ENCODE results near the gene ZNF784.

ZNF784 gene

DNA sequence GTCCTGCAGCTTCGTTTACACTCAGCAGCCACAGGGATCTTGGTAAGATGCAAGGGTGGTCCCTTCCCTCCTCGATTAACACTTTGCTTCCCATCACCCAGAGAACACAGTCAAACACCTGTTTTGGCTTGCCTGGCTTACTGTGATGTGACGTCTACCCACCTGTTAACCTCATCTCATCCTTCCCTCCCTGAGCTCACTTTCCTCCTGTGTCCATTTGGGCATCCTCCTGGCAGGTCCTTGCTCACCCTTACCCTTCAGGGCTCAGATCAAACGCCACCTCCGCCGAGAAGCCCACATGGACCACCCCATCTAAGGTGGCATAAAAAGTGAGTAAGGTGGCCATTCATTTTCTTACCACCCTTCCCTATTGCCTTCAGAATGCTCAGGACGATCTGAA lies 34.3 kb downstream of the ZNF784 start:
- ChIA-PET CTCF (interaction anchor here (0.7 kb wide), 1 partner anchor 10 kb away, joined by 3 read pairs; no protein-coding TSS in a partner anchor), POLR2A (interaction anchor here (6.9 kb wide), 1 partner anchor 8 kb away, joined by 71 read pairs; the partner anchor contains the start of genes FIZ1 and ZNF524)
- Histone ChIP-seq H3K9me3 (ENCODE audit: control insufficient read depth, insufficient read depth, low read depth, low read length) (no peaks in the 10 kb centered on the region), H3K4me3 (ENCODE audit: low read depth, low read length) (no peak overlapping the region), H3K4me1 (ENCODE audit: control insufficient read depth, insufficient read depth, low read length) (peaks cover 11% of the 10 kb centered on the region), H3K27ac (ENCODE audit: extremely low read depth, low read depth, low read length) (no peak overlapping the region), H3K36me3 (ENCODE audit: control insufficient read depth in 2 of 2, insufficient read depth in 1 of 2, low read length in 2 of 2) (peaks cover 3 to 14% of the 10 kb centered on the region in 2 experiments)
- TF ChIP-seq ZNF510 (tag by site-specific recombination; IDR thresholded peaks at IDR 0.05; ENCODE audit: insufficient replicate concordance) (no peak), OSR2 (tag by site-specific recombination; IDR thresholded peaks at IDR 0.05) (no peak), ZNF76 (tag by site-specific recombination; IDR thresholded peaks at IDR 0.05; ENCODE audit: borderline replicate concordance, low read depth) (no peak), ZNF785 (tag by site-specific recombination; IDR thresholded peaks at IDR 0.05) (no peak), ZBTB17 (tag by site-specific recombination; IDR thresholded peaks at IDR 0.05) (no peak), ZNF140 (tag by site-specific recombination; IDR thresholded peaks at IDR 0.05) (no peak), ZNF571 (tag by site-specific recombination; IDR thresholded peaks at IDR 0.05) (no peak), ZNF292 (tag by site-specific recombination; IDR thresholded peaks at IDR 0.05; ENCODE audit: borderline replicate concordance, low read depth) (no peak), ZNF146 (tag by site-specific recombination; IDR thresholded peaks at IDR 0.05) (no peak), HOXC10 (CRISPR knock-in tag; IDR thresholded peaks at IDR 0.05) (no peak), SCRT1 (tag by site-specific recombination; IDR thresholded peaks at IDR 0.05; ENCODE audit: borderline replicate concordance) (peak; percentile 87), SP2 (tag by site-specific recombination; IDR thresholded peaks at IDR 0.05) (no peak), KLF16 (tag by site-specific recombination; IDR thresholded peaks at IDR 0.05) (no peak), ZNF548 (tag by site-specific recombination; IDR thresholded peaks at IDR 0.05) (no peak), ZNF433 (tag by site-specific recombination; IDR thresholded peaks at IDR 0.05; ENCODE audit: low read depth) (no peak), SCRT2 (tag by site-specific recombination; IDR thresholded peaks at IDR 0.05) (peak; percentile 88)
- TF ChIP-seq, protein P1, sequence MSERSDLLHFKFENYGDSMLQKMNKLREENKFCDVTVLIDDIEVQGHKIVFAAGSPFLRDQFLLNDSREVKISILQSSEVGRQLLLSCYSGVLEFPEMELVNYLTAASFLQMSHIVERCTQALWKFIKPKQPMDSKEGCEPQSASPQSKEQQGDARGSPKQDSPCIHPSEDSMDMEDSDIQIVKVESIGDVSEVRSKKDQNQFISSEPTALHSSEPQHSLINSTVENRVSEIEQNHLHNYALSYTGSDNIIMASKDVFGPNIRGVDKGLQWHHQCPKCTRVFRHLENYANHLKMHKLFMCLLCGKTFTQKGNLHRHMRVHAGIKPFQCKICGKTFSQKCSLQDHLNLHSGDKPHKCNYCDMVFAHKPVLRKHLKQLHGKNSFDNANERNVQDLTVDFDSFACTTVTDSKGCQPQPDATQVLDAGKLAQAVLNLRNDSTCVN (tag by site-specific recombination; optimal IDR thresholded peaks at IDR 0.05): no peak

DNA sequence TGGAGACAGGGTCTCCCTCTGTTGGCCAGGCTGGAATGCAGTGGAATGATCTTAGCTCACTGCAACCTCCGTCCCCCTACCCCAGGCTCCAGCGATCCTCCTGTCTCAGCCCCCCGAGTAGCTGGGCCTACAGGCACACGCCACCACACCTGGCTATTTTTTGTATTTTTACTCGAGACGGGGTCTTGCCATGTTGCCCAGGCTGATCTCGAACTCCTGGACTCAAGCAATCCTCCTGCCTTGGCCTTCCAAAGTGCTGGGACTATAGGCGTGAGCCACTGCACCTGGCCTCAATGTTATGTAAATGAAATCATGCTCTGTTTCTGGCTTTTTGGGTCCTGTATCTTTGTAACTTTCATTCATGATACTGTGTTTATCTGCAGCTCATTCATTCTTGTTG lies 35.6 kb downstream of the ZNF784 start:
- H3K27ac ChIP-seq (ENCODE audit: extremely low read depth, low read depth, low read length): no peak overlapping the region
- ChIA-PET POLR2A (interaction anchor here (0.7 to 6.9 kb wide), 6 partner anchors 10 to 384 kb away, joined by 3 to 71 read pairs (median 4); partner anchors contain the start of genes FIZ1, U2AF2, ZNF524 and ZNF865), CTCF (interaction anchor here (0.6 to 1.9 kb wide), 4 partner anchors 16 to 122 kb away, joined by 3 to 6 read pairs (median 4); no protein-coding TSS in a partner anchor)
- no peak overlapping the region for H3K4me3 ChIP-seq (ENCODE audit: low read depth, low read length)
- TF ChIP-seq ZNF529 (tag by site-specific recombination; IDR thresholded peaks at IDR 0.05; ENCODE audit: insufficient replicate concordance) (no peak), ZNF416 (tag by site-specific recombination; IDR thresholded peaks at IDR 0.05) (no peak), KLF8 (tag by site-specific recombination; IDR thresholded peaks at IDR 0.05) (no peak), ZNF311 (tag by site-specific recombination; IDR thresholded peaks at IDR 0.05; ENCODE audit: borderline replicate concordance) (no peak), ZNF248 (tag by site-specific recombination; IDR thresholded peaks at IDR 0.05) (no peak), ZNF138 (tag by site-specific recombination; IDR thresholded peaks at IDR 0.05; ENCODE audit: borderline replicate concordance) (no peak), ZNF544 (tag by site-specific recombination; IDR thresholded peaks at IDR 0.05) (no peak), ZNF354C (tag by site-specific recombination; IDR thresholded peaks at IDR 0.05; ENCODE audit: borderline replicate concordance, low read depth) (no peak)
- TF ChIP-seq, protein P2, sequence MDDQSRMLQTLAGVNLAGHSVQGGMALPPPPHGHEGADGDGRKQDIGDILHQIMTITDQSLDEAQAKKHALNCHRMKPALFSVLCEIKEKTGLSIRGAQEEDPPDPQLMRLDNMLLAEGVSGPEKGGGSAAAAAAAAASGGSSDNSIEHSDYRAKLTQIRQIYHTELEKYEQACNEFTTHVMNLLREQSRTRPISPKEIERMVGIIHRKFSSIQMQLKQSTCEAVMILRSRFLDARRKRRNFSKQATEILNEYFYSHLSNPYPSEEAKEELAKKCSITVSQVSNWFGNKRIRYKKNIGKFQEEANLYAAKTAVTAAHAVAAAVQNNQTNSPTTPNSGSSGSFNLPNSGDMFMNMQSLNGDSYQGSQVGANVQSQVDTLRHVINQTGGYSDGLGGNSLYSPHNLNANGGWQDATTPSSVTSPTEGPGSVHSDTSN (CRISPR knock-in tag; IDR thresholded peaks at IDR 0.05): no peak
- TF ChIP-seq, protein P3, sequence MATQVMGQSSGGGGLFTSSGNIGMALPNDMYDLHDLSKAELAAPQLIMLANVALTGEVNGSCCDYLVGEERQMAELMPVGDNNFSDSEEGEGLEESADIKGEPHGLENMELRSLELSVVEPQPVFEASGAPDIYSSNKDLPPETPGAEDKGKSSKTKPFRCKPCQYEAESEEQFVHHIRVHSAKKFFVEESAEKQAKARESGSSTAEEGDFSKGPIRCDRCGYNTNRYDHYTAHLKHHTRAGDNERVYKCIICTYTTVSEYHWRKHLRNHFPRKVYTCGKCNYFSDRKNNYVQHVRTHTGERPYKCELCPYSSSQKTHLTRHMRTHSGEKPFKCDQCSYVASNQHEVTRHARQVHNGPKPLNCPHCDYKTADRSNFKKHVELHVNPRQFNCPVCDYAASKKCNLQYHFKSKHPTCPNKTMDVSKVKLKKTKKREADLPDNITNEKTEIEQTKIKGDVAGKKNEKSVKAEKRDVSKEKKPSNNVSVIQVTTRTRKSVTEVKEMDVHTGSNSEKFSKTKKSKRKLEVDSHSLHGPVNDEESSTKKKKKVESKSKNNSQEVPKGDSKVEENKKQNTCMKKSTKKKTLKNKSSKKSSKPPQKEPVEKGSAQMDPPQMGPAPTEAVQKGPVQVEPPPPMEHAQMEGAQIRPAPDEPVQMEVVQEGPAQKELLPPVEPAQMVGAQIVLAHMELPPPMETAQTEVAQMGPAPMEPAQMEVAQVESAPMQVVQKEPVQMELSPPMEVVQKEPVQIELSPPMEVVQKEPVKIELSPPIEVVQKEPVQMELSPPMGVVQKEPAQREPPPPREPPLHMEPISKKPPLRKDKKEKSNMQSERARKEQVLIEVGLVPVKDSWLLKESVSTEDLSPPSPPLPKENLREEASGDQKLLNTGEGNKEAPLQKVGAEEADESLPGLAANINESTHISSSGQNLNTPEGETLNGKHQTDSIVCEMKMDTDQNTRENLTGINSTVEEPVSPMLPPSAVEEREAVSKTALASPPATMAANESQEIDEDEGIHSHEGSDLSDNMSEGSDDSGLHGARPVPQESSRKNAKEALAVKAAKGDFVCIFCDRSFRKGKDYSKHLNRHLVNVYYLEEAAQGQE (tag by site-specific recombination; IDR thresholded peaks at IDR 0.05): no peak
- H3K4me1 ChIP-seq (ENCODE audit: control insufficient read depth, insufficient read depth, low read length): peaks cover 11% of the 10 kb centered on the region
- H3K36me3 ChIP-seq (ENCODE audit: control insufficient read depth in 2 of 2, insufficient read depth in 1 of 2, low read length in 2 of 2): peaks cover under 1 to 9% of the 10 kb centered on the region in 2 experiments; a peak in 2 of 3 replicates
- no peaks in the 10 kb centered on the region for H3K9me3 ChIP-seq (ENCODE audit: control insufficient read depth, insufficient read depth, low read depth, low read length)
